Adipocyte (in vitro differentiated cells): ENCODE measurements around the gene TNFSF15.
A peak's percentile ranks its signal among the peaks of the same experiment; 100 is the strongest.
"Not testable (repeated sequence)": the region's sequence is repeated elsewhere in the genome, so short reads cannot be mapped to it uniquely, and the experiment has no call there.

Source experiments
- DNase-seq: peaks from one replicate; pipeline ENCODE4 v3.0.0-alpha.2; 2015; ENCODE audit warnings: low read depth
- H3K27me3 ChIP-seq: replicated peaks from 2 replicates; pipeline ENCODE4 v1.7.0; 2013; ENCODE audit warnings: mild to moderate bottlenecking, low read length, moderate library complexity; ENCODE audit not compliant: control insufficient read depth, insufficient read depth
- H3K36me3 ChIP-seq: 2 replicates; pipeline ENCODE4 v1.7.0; 2013; ENCODE audit warnings: low read length, mild to moderate bottlenecking, moderate library complexity; ENCODE audit not compliant: control insufficient read depth, insufficient read depth, severe bottlenecking
- H3K4me1 ChIP-seq: 2 replicates; pipeline ENCODE4 v1.7.0; 2013; ENCODE audit warnings: mild to moderate bottlenecking, low read length, moderate library complexity; ENCODE audit not compliant: control insufficient read depth, insufficient read depth
- H3K4me3 ChIP-seq: 2 replicates; pipeline ENCODE4 v1.7.0; 2013; ENCODE audit warnings: mild to moderate bottlenecking, low read length, moderate library complexity
- H3K9ac ChIP-seq: 2 replicates; pipeline ENCODE4 v1.7.0; 2013; ENCODE audit warnings: mild to moderate bottlenecking, low read length, moderate library complexity
- H3K9me3 ChIP-seq: 2 replicates; pipeline ENCODE4 v1.7.0; 2013; ENCODE audit warnings: mild to moderate bottlenecking, low read length, moderate library complexity; ENCODE audit not compliant: control insufficient read depth

Gene TNFSF15

GRCh38 chr9:114743446-114743845 lies 62.4 kb downstream of the TNFSF15 start:
- Histone ChIP-seq H3K4me1 (peaks cover 26% of the 10 kb centered on the region), H3K36me3 (no peaks in the 10 kb centered on the region), H3K27me3 (no peaks in the 10 kb centered on the region), H3K4me3 (no peak overlapping the region), H3K9me3 (no peaks in the 10 kb centered on the region), H3K9ac (no peak overlapping the region)
- no peak for DNase-seq

GRCh38 chr9:114742947-114743346 lies 62.9 kb downstream of the TNFSF15 start:
- no peak overlapping the region for H3K4me3 ChIP-seq
- peaks cover 26% of the 10 kb centered on the region for H3K4me1 ChIP-seq
- no peaks in the 10 kb centered on the region for H3K9me3 ChIP-seq
- no peak overlapping the region for H3K9ac ChIP-seq
- H3K27me3 ChIP-seq = no peaks in the 10 kb centered on the region
- no peaks in the 10 kb centered on the region for H3K36me3 ChIP-seq
- no peak for DNase-seq

GRCh38 chr9:114741521-114741920 lies 64.3 kb downstream of the TNFSF15 start:
- peaks cover 20% of the 10 kb centered on the region for H3K4me1 ChIP-seq
- not testable (repeated sequence) for DNase-seq, H3K36me3 ChIP-seq, H3K9ac ChIP-seq, H3K4me3 ChIP-seq, H3K9me3 ChIP-seq, H3K27me3 ChIP-seq

GRCh38 chr9:114738581-114739316 lies 67.1 kb downstream of the TNFSF15 start:
- Histone ChIP-seq H3K4me1 (peaks cover 4% of the 10 kb centered on the region), H3K36me3 (no peaks in the 10 kb centered on the region), H3K27me3 (no peaks in the 10 kb centered on the region), H3K9me3 (no peaks in the 10 kb centered on the region), H3K4me3 (no peak overlapping the region), H3K9ac (no peak overlapping the region)
- peak; percentile 91 for DNase-seq

GRCh38 chr9:114737847-114738246 lies 68.0 kb downstream of the TNFSF15 start:
- no peak overlapping the region for H3K9ac ChIP-seq
- H3K4me1 ChIP-seq = peaks cover 4% of the 10 kb centered on the region
- H3K27me3 ChIP-seq = no peaks in the 10 kb centered on the region
- no peak for DNase-seq
- H3K9me3 ChIP-seq = no peaks in the 10 kb centered on the region
- H3K4me3 ChIP-seq = no peak overlapping the region
- no peaks in the 10 kb centered on the region for H3K36me3 ChIP-seq

GRCh38 chr9:114737118-114737517 lies 68.7 kb downstream of the TNFSF15 start:
- Histone ChIP-seq H3K9me3 (no peaks in the 10 kb centered on the region), H3K27me3 (no peaks in the 10 kb centered on the region), H3K9ac (no peak overlapping the region), H3K4me1 (peaks cover 4% of the 10 kb centered on the region), H3K4me3 (no peak overlapping the region), H3K36me3 (no peaks in the 10 kb centered on the region)
- DNase-seq = no peak

GRCh38 chr9:114735704-114736103 lies 70.1 kb downstream of the TNFSF15 start:
- no peak for DNase-seq
- no peaks in the 10 kb centered on the region for H3K36me3 ChIP-seq

GRCh38 chr9:114735139-114735538 lies 70.7 kb downstream of the TNFSF15 start:
- not testable (repeated sequence) for H3K4me3 ChIP-seq, H3K9me3 ChIP-seq, H3K27me3 ChIP-seq, H3K36me3 ChIP-seq, DNase-seq, H3K4me1 ChIP-seq, H3K9ac ChIP-seq

More at GRCh38 chr9:114735704-114736103, 70.1 kb downstream of the TNFSF15 start:
- H3K9ac ChIP-seq = no peak overlapping the region
- H3K9me3 ChIP-seq = no peaks in the 10 kb centered on the region
- H3K4me1 ChIP-seq = peaks cover 4% of the 10 kb centered on the region
- no peak overlapping the region for H3K4me3 ChIP-seq
- no peaks in the 10 kb centered on the region for H3K27me3 ChIP-seq
